Effector memory CD4-positive, alpha-beta T cell (primary cell): Measurements from ENCODE around the gene ATXN3L.
"Not testable (repeated sequence)": the region's sequence is repeated elsewhere in the genome, so short reads cannot be mapped to it uniquely, and the experiment has no call there.

Experiments
- DNase-seq, 3 donors: peaks; one replicate each; pipeline ENCODE4 v3.0.0-alpha.2; 2020
- H3K27ac ChIP-seq: 2 replicates; pipeline ENCODE4 v1.7.0; 2013; ENCODE audit warnings: mild to moderate bottlenecking, low read length, moderate library complexity; ENCODE audit not compliant: insufficient read depth, poor library complexity, severe bottlenecking
- H3K27me3 ChIP-seq: replicated peaks from 2 replicates; pipeline ENCODE4 v1.7.0; 2013; ENCODE audit warnings: mild to moderate bottlenecking, low read length; ENCODE audit not compliant: insufficient read depth, control insufficient read depth, poor library complexity, severe bottlenecking
- H3K36me3 ChIP-seq: 2 replicates; pipeline ENCODE4 v1.7.0; 2013; ENCODE audit warnings: mild to moderate bottlenecking, low read length, moderate library complexity; ENCODE audit not compliant: control insufficient read depth, insufficient read depth
- H3K4me1 ChIP-seq: 2 replicates; pipeline ENCODE4 v1.7.0; 2013; ENCODE audit warnings: low read length, mild to moderate bottlenecking; ENCODE audit not compliant: control insufficient read depth, insufficient read depth, poor library complexity, severe bottlenecking
- H3K4me3 ChIP-seq: 2 replicates; pipeline ENCODE4 v1.7.0; 2013; ENCODE audit warnings: low read length, low read depth, mild to moderate bottlenecking; ENCODE audit not compliant: insufficient read depth, poor library complexity, severe bottlenecking
- H3K9me3 ChIP-seq: 2 replicates; pipeline ENCODE4 v1.7.0; 2013; ENCODE audit warnings: mild to moderate bottlenecking, low read length, moderate library complexity; ENCODE audit not compliant: control insufficient read depth

Gene ATXN3L

GRCh38 chrX:13311560-13311959, 8.3 kb downstream of the ATXN3L start:
- DNase-seq, result no peak
- H3K36me3 ChIP-seq, result no peaks in the 10 kb centered on the region
- H3K4me1 ChIP-seq, result no peaks in the 10 kb centered on the region
- H3K9me3 ChIP-seq, result no peaks in the 10 kb centered on the region
- H3K4me3 ChIP-seq, result no peak overlapping the region
- no peak overlapping the region for H3K27ac ChIP-seq
- no peaks in the 10 kb centered on the region for H3K27me3 ChIP-seq

- H3K27me3 ChIP-seq, result no peaks in the 10 kb centered on the region
- no peak overlapping the region for H3K4me3 ChIP-seq
- no peak for DNase-seq
- H3K36me3 ChIP-seq, result no peaks in the 10 kb centered on the region
- H3K27ac ChIP-seq, result no peak overlapping the region
- no peaks in the 10 kb centered on the region for H3K9me3 ChIP-seq
- no peaks in the 10 kb centered on the region for H3K4me1 ChIP-seq
Measured at GRCh38 chrX:13309631-13310030, 10.2 kb downstream of the ATXN3L start.

- Histone ChIP-seq H3K4me1 (no peaks in the 10 kb centered on the region), H3K27me3 (no peaks in the 10 kb centered on the region), H3K36me3 (no peaks in the 10 kb centered on the region), H3K9me3 (no peaks in the 10 kb centered on the region), H3K27ac (no peak overlapping the region), H3K4me3 (no peak overlapping the region)
- DNase-seq, result no peak
Measured at GRCh38 chrX:13307041-13307440, 12.8 kb downstream of the ATXN3L start.

- no peaks in the 10 kb centered on the region for H3K27me3 ChIP-seq
- no peak overlapping the region for H3K27ac ChIP-seq
- no peaks in the 10 kb centered on the region for H3K36me3 ChIP-seq
- H3K4me3 ChIP-seq, result no peak overlapping the region
- no peaks in the 10 kb centered on the region for H3K4me1 ChIP-seq
- DNase-seq, result no peak
- H3K9me3 ChIP-seq, result no peaks in the 10 kb centered on the region
Measured at GRCh38 chrX:13305108-13305507, 14.7 kb downstream of the ATXN3L start.

GRCh38 chrX:13304052-13304451, 15.8 kb downstream of the ATXN3L start:
- Histone ChIP-seq H3K27me3 (no peaks in the 10 kb centered on the region), H3K4me3 (no peak overlapping the region), H3K4me1 (no peaks in the 10 kb centered on the region), H3K36me3 (no peaks in the 10 kb centered on the region), H3K9me3 (no peaks in the 10 kb centered on the region), H3K27ac (no peak overlapping the region)
- DNase-seq, result no peak

- not testable (repeated sequence) for H3K9me3 ChIP-seq, H3K27ac ChIP-seq, H3K36me3 ChIP-seq, H3K4me1 ChIP-seq, H3K4me3 ChIP-seq, DNase-seq, H3K27me3 ChIP-seq
Measured at GRCh38 chrX:13303248-13303647, 16.6 kb downstream of the ATXN3L start.

- no peaks in the 10 kb centered on the region for H3K27me3 ChIP-seq
- no peaks in the 10 kb centered on the region for H3K4me1 ChIP-seq
- no peak overlapping the region for H3K27ac ChIP-seq
- H3K9me3 ChIP-seq, result no peaks in the 10 kb centered on the region
- no peaks in the 10 kb centered on the region for H3K36me3 ChIP-seq
- no peak for DNase-seq
- no peak overlapping the region for H3K4me3 ChIP-seq
Measured at GRCh38 chrX:13298836-13299235, 21.0 kb downstream of the ATXN3L start.

- H3K36me3 ChIP-seq, result no peaks in the 10 kb centered on the region
- H3K4me3 ChIP-seq, result no peak overlapping the region
- no peak overlapping the region for H3K27ac ChIP-seq
- no peaks in the 10 kb centered on the region for H3K27me3 ChIP-seq
- H3K9me3 ChIP-seq, result no peaks in the 10 kb centered on the region
- H3K4me1 ChIP-seq, result no peaks in the 10 kb centered on the region
- no peak for DNase-seq
Measured at GRCh38 chrX:13295841-13296240, 24.0 kb downstream of the ATXN3L start.

GRCh38 chrX:13293700-13294099, 26.2 kb downstream of the ATXN3L start:
- Histone ChIP-seq H3K4me1 (no peaks in the 10 kb centered on the region), H3K27ac (no peak overlapping the region), H3K4me3 (no peak overlapping the region), H3K36me3 (no peaks in the 10 kb centered on the region), H3K9me3 (no peaks in the 10 kb centered on the region), H3K27me3 (no peaks in the 10 kb centered on the region)
- no peak for DNase-seq

- Histone ChIP-seq H3K36me3 (no peaks in the 10 kb centered on the region), H3K9me3 (no peaks in the 10 kb centered on the region), H3K4me3 (no peak overlapping the region), H3K4me1 (no peaks in the 10 kb centered on the region), H3K27ac (no peak overlapping the region), H3K27me3 (no peaks in the 10 kb centered on the region)
- no peak for DNase-seq
Measured at GRCh38 chrX:13290891-13291614, 28.8 kb downstream of the ATXN3L start.
